Coronary artery (tissue), 2 donors: ENCODE measurements around the gene EXD1.
"Not testable (repeated sequence)": the region's sequence is repeated elsewhere in the genome, so short reads cannot be mapped to it uniquely, and the experiment has no call there.

Source experiments
- DNase-seq: peaks from one replicate; pipeline ENCODE4 v3.0.0-alpha.2; 2017; ENCODE audit warnings: low spot score
- H3K27ac ChIP-seq, 2 donors: fragments of 200-600 bp; sonication (generic); one replicate each; pipeline ENCODE4 v1.5.1; 2016 to 2019
- H3K4me3 ChIP-seq: fragments of 200-600 bp; sonication (generic); 2 replicates; pipeline ENCODE4 v1.5.1; 2016; ENCODE audit warnings: mild to moderate bottlenecking, moderate library complexity
- TF ChIP-seq, protein P1 (sequence below): fragments of 200-600 bp; sonication (generic); IDR thresholded peaks from one replicate; pipeline ENCODE4 v1.5.1; 2019; ENCODE audit warnings: antibody characterized with exemption

The EXD1 gene

GRCh38 chr15:41251411-41251810 is 20.9 kb upstream of the EXD1 start:
- H3K4me3 ChIP-seq: no peak overlapping the region
- no peak overlapping the region for H3K27ac ChIP-seq
- DNase-seq: no peak
- TF ChIP-seq, protein P1, sequence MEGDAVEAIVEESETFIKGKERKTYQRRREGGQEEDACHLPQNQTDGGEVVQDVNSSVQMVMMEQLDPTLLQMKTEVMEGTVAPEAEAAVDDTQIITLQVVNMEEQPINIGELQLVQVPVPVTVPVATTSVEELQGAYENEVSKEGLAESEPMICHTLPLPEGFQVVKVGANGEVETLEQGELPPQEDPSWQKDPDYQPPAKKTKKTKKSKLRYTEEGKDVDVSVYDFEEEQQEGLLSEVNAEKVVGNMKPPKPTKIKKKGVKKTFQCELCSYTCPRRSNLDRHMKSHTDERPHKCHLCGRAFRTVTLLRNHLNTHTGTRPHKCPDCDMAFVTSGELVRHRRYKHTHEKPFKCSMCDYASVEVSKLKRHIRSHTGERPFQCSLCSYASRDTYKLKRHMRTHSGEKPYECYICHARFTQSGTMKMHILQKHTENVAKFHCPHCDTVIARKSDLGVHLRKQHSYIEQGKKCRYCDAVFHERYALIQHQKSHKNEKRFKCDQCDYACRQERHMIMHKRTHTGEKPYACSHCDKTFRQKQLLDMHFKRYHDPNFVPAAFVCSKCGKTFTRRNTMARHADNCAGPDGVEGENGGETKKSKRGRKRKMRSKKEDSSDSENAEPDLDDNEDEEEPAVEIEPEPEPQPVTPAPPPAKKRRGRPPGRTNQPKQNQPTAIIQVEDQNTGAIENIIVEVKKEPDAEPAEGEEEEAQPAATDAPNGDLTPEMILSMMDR: no peak

DNA sequence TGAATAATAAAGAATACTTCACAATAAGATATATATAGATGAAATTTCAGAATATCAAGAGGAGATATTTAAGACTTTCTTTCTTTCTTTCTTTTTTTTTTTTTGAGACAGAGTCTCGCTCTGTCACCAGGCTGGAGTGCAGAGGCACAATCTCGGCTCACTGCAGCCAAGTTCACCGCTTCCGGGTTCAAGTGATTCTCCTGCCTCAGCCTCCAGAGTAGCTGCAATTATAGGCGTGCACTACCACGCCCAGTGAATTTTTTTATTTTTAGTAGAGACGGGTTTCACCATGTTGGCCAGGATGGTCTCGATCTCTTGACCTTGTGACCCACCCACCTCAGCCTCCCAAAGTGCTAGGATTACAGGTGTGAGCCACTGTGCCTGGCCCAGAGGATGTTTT is 20.2 kb upstream of the EXD1 start:
- not testable (repeated sequence) for DNase-seq, H3K4me3 ChIP-seq

GRCh38 chr15:41241221-41241964 is 10.8 kb upstream of the EXD1 start:
- H3K4me3 ChIP-seq: no peak overlapping the region
- H3K27ac ChIP-seq: no peak overlapping the region
- no peak for DNase-seq
- TF ChIP-seq, protein P1: no peak

More for the DNA sequence above, 20.2 kb upstream of the EXD1 start:
- not testable (repeated sequence) for H3K27ac ChIP-seq

- H3K4me3 ChIP-seq: no peak overlapping the region
- H3K27ac ChIP-seq: no peak overlapping the region
- DNase-seq: no peak
- TF ChIP-seq, protein P1: no peak
Observed at GRCh38 chr15:41238100-41238499, 7.5 kb upstream of the EXD1 start.

DNA sequence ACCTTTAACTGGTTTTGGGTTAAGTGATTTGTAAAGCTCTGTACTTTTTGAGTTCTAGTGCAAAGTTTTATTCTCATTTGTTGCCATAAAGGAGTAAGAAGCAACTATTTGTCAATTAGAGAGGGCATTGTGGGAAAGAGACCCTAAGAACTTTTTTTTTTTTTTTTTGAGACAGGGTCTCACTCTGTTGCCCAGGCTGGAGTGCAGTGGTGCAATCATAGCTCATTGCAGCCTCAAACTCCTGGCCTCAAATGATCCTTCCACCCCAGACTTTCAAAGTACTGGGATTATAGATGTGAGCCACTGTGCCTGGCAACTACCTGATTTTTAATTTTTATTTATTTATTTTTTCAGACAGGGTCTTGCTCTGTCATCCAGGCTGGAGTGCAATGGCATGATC is 5.4 kb upstream of the EXD1 start:
- Histone ChIP-seq H3K4me3 (no peak overlapping the region), H3K27ac (no peak overlapping the region)
- TF ChIP-seq, protein P1: no peak
- DNase-seq: no peak

GRCh38 chr15:41235228-41235627 is 4.7 kb upstream of the EXD1 start:
- not testable (repeated sequence) for DNase-seq, H3K27ac ChIP-seq, H3K4me3 ChIP-seq

- no peak overlapping the region for H3K27ac ChIP-seq
- TF ChIP-seq, protein P1: no peak
- DNase-seq: no peak
- no peak overlapping the region for H3K4me3 ChIP-seq
Observed at GRCh38 chr15:41233367-41233771, 2.8 kb upstream of the EXD1 start.

DNA sequence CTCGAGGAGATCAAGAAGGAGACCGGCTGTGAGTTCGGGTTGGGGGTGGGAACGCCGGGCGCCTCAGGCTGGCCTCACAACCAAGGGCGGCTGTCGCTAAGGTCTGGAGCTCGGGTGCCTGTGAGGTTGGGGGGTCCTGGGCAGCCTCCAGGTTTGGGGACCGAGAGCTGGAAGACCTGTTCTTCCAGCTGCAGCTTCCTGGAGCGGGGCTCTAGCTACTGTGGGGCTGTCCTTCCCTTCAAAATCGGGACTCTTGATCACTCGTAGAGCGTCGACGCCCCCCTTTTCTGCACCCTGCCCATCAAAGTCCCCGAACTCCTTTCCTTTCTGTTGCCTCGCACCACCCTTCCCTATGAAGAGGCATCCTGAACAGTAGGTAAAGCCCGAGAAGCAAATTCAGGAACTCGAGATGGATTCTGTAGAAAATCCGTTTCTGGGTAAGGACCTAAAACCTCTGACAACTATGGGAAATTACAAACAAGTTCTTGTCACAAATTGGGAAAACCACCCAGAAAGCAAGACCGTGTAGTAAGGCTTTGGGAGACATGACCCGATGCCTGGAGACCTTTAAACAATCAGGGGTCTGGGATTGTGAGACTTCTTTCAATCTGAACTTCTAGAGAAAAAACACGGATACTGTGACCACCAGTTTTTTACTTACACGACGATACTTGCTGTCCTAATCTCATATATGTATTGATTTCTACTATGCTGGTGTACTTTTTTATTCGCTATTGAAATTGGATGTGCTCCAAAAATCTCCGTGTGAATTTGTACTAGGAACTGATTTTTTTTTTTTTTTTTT is 1.1 kb upstream of the EXD1 start:
- TF ChIP-seq, protein P1: no peak
- no peak for DNase-seq
- H3K27ac ChIP-seq: peak overlapping the region; percentile 75 to 90
- peak overlapping the region; percentile 86 for H3K4me3 ChIP-seq
